K562 (cell line): ENCODE results near the gene PGRMC2. TPM values are rescaled to one million over a fixed set of nuclear protein-coding genes. Genes with fewer than 3 reads are reported as not detected.

ENCODE experiments used
- ATAC-seq: fragments of 200-7000 bp; cut with Tn5 transposase; 3 replicates; pipeline ENCODE4 v1.9.1; 2020; ENCODE audit warnings: moderate library complexity
- BruUV-seq: library from RNA; stranded (reverse); fragments of 400-500 nt; replicated peaks from 2 replicates; lab custom pipeline; 2021; lab: Mats Ljungman, UMichigan
- CTCF ChIA-PET: fragments of 300-600 bp; formaldehyde crosslinking; extraction: SDS; loops from one replicate; lab custom pipeline; 2021; ENCODE audit warnings: low intra/inter-chr PET ratio; lab: Yijun Ruan, JAX
- POLR2A ChIA-PET: fragments of 300-600, 350-650 bp; sonication (Branson Sonifier 250); formaldehyde crosslinking; extraction: SDS; loops from one replicate; lab custom pipeline; 2021; ENCODE audit warnings: antibody characterized with exemption, inconsistent platforms; lab: Yijun Ruan, JAX
- DNase-seq, 4 experiments: peaks; one replicate each; pipeline versions ENCODE4 v3.0.0 to v3.0.0-alpha.2; 2011 to 2018; ENCODE audit warnings: low spot score in 3 of 4, mixed read lengths in 3 of 4; ENCODE audit errors: extremely low read depth in 1 of 4
- FAIRE-seq: peaks from 2 replicates; lab custom pipeline; 2011; peaks lifted over from hg19 to GRCh38; lab: Jason Lieb, UNC
- H2AFZ ChIP-seq: 2 replicates; pipeline ENCODE4 v1.6.0; 2011; ENCODE audit warnings: low read depth, low read length, control low read depth, inconsistent platforms
- H3K27ac ChIP-seq: fragments of 200-600 bp; 3 replicates; pipeline ENCODE4 v1.8.0; 2011; ENCODE audit warnings: low read depth, mild to moderate bottlenecking, control low read depth, inconsistent platforms, low read length, moderate library complexity, mixed read lengths; ENCODE audit errors: extremely low read depth
- H3K27me3 ChIP-seq, 2 experiments: fragments of 300-600 bp in 1 of 2; 2 replicates in 1 of 2; 3 replicates in 1 of 2; pipeline versions ENCODE4 v1.6.0 to v1.8.0; 2011; ENCODE audit warnings: inconsistent platforms in 2 of 2, low read length in 2 of 2, mild to moderate bottlenecking in 1 of 2, mixed read lengths in 1 of 2, moderate library complexity in 1 of 2; ENCODE audit not compliant: control insufficient read depth in 2 of 2, insufficient read depth in 2 of 2
- H3K36me3 ChIP-seq: fragments of 300-600 bp; 3 replicates; pipeline ENCODE4 v1.8.0; 2011; ENCODE audit warnings: mild to moderate bottlenecking, low read length, inconsistent platforms; ENCODE audit not compliant: control insufficient read depth, insufficient read depth
- H3K4me1 ChIP-seq, 2 experiments: fragments of 200-600 bp in 1 of 2; replicated peaks in 1 of 2; 2 replicates in 1 of 2; 3 replicates in 1 of 2; pipeline versions ENCODE4 v1.5.1 to v1.8.0; 2011; ENCODE audit warnings: inconsistent platforms in 2 of 2, low read length in 2 of 2, mild to moderate bottlenecking in 1 of 2, mixed read lengths in 1 of 2, moderate library complexity in 1 of 2; ENCODE audit not compliant: control insufficient read depth in 2 of 2, insufficient read depth in 2 of 2
- H3K4me2 ChIP-seq: 2 replicates; pipeline ENCODE4 v1.6.1; 2011; ENCODE audit warnings: low read length, control low read depth, inconsistent platforms, mixed read lengths; ENCODE audit not compliant: insufficient read depth
- H3K4me3 ChIP-seq: fragments of 200-600 bp; sonication (generic), shearing (Covaris generic); 2 replicates; pipeline ENCODE4 v1.5.1; 2016; ENCODE audit warnings: control low read depth, inconsistent platforms
- H3K79me2 ChIP-seq: fragments of 200-600 bp; 3 replicates; pipeline ENCODE4 v1.8.0; 2011; ENCODE audit warnings: low read length, inconsistent platforms; ENCODE audit not compliant: control insufficient read depth, insufficient read depth
- H3K9ac ChIP-seq, 2 experiments: 2 replicates each; pipeline versions ENCODE4 v1.6.0 to v1.6.1; 2011; ENCODE audit warnings: low read depth in 2 of 2, low read length in 2 of 2, control low read depth in 1 of 2, inconsistent platforms in 1 of 2, mild to moderate bottlenecking in 1 of 2, mixed read lengths in 1 of 2; ENCODE audit not compliant: insufficient read depth in 1 of 2
- H3K9me1 ChIP-seq: one replicate; pipeline ENCODE4 v1.6.0; 2011; ENCODE audit warnings: inconsistent platforms, mild to moderate bottlenecking, low read length, moderate library complexity; ENCODE audit not compliant: control insufficient read depth, insufficient read depth
- H3K9me3 ChIP-seq: replicated peaks from 2 replicates; pipeline ENCODE4 v1.5.1; 2011; ENCODE audit warnings: low read depth, low read length, inconsistent platforms; ENCODE audit not compliant: control insufficient read depth, insufficient read depth
- H4K20me1 ChIP-seq: replicated peaks from 2 replicates; pipeline ENCODE4 v1.6.1; 2011; ENCODE audit warnings: low read length, inconsistent platforms, mixed read lengths; ENCODE audit not compliant: control insufficient read depth, insufficient read depth
- ASH1L ChIP-seq: fragments of 450-650 bp; IDR thresholded peaks from 2 replicates; pipeline ENCODE4 v1.6.1; 2018; ENCODE audit warnings: borderline replicate concordance, mild to moderate bottlenecking, low read depth; ENCODE audit not compliant: partially characterized antibody
- ETV1 ChIP-seq: fragments of 450-650 bp; conservative IDR thresholded peaks from 2 replicates; pipeline ENCODE4 v1.6.1; 2016; ENCODE audit warnings: missing genetic modification characterization, control low read depth, low read depth, missing compliant biosample characterization
- FOXK2 ChIP-seq, 2 experiments: fragments of 450-650 bp; IDR thresholded peaks in 1 of 2; conservative IDR thresholded peaks in 1 of 2; 2 replicates each; pipeline ENCODE4 v1.6.1; 2016; ENCODE audit warnings: low read depth in 2 of 2, mild to moderate bottlenecking in 1 of 2
- FUS ChIP-seq: fragments of 200-400 bp; formaldehyde crosslinking; optimal IDR thresholded peaks from 2 replicates; pipeline ENCODE3; 2017; ENCODE audit warnings: low read depth, low read length
- KAT8 ChIP-seq: fragments of 450-650 bp; IDR thresholded peaks from 2 replicates; pipeline ENCODE4 v1.6.1; 2016; ENCODE audit warnings: low read depth, mild to moderate bottlenecking
- KDM5B ChIP-seq: fragments of 200-600 bp; sonication (generic); IDR thresholded peaks from 2 replicates; pipeline ENCODE4 v1.6.1; 2012; ENCODE audit warnings: low read depth, mild to moderate bottlenecking, moderate library complexity, low read length, control low read depth, inconsistent platforms; ENCODE audit not compliant: insufficient replicate concordance
- MCM2 ChIP-seq: fragments of 450-650 bp; IDR thresholded peaks from 2 replicates; pipeline ENCODE4 v1.6.1; 2017; ENCODE audit warnings: low read depth, mild to moderate bottlenecking
- MEF2D ChIP-seq: conservative IDR thresholded peaks from 2 replicates; pipeline ENCODE4 v1.6.1; 2016; ENCODE audit warnings: low read depth, missing genetic modification characterization, missing compliant biosample characterization
- NCOA1 ChIP-seq: fragments of 450-650 bp; IDR thresholded peaks from 2 replicates; pipeline ENCODE4 v1.6.1; 2016; ENCODE audit warnings: low read depth
- NCOA6 ChIP-seq: fragments of 450-650 bp; IDR thresholded peaks from 2 replicates; pipeline ENCODE4 v1.6.1; 2017; ENCODE audit warnings: mild to moderate bottlenecking
- ZBTB40 ChIP-seq, 2 experiments: fragments of 450-650 bp in 1 of 2; sonication (generic) in 1 of 2; formaldehyde crosslinking in 1 of 2; IDR thresholded peaks; 2 replicates each; pipeline versions ENCODE4 v1.7.1 to v1.9.0; 2016 to 2022; ENCODE audit warnings: inconsistent platforms in 1 of 2, mild to moderate bottlenecking in 1 of 2, missing genetic modification reagents in 1 of 2
- ZBTB9 ChIP-seq: fragments of 450-650 bp; formaldehyde crosslinking; IDR thresholded peaks from 2 replicates; pipeline ENCODE4 v1.4.0; 2020; ENCODE audit warnings: mild to moderate bottlenecking, moderate library complexity
- ZNF354B ChIP-seq: fragments of 250-450 bp; sonication (Bioruptor Pico); IDR thresholded peaks from 2 replicates; pipeline ENCODE4 v1.4.0; 2020
- ZSCAN29 ChIP-seq: fragments of 450-650 bp; IDR thresholded peaks from 2 replicates; pipeline ENCODE4 v1.6.1; 2017
- in situ Hi-C: fragments of 300-500 bp; cut with MboI; formaldehyde crosslinking; loops from 4 replicates; pipeline ENCODE4 v1.15.0; 2018; ENCODE audit warnings: inconsistent platforms, mixed read lengths
- intact Hi-C: fragments of 100-400 bp; cut with micrococcal nuclease; formaldehyde crosslinking; loops from 2 replicates; pipeline ENCODE4 v1.14.2; 2022
- polyA plus RNA-seq, 8 experiments: library from polyadenylated mRNA; depleted of rRNA in 4 of 8; stranded (reverse) in 5 of 8; unstranded in 3 of 8; fragments of >200 nt; fragmentation: Nextera tagmentation in 2 of 8; fragmentation: Illumina TruSeq in 1 of 8; extraction: Ambion mirVana in 2 of 8; extraction: Trizol in 1 of 8; gene quantifications; 2 replicates each; pipeline versions ENCODE4 v1.2.1 to v1.2.3, GENCODE V29; 2011 to 2014; ENCODE audit warnings: inconsistent platforms in 1 of 8, missing spikeins in 1 of 8
- total RNA-seq, 7 experiments: library from RNA; depleted of rRNA in 6 of 7; stranded (reverse); fragments of >200 nt in 6 of 7; fragmentation: Illumina TruSeq in 2 of 7; extraction: Trizol in 2 of 7; gene quantifications; 2 replicates each; pipeline versions ENCODE4 v1.2.1 to v1.2.3, GENCODE V29; 2011 to 2021; ENCODE audit warnings: low replicate concordance in 1 of 7

PGRMC2 gene
- total and polyA plus RNA-seq, 9 of the 15 experiments (the other 6 are each of a cell fraction or from before 2014, with no cell fraction given): 12.4 to 81.3 (median 22.7) TPM

GRCh38 chr4:128275346-128275745 lies 12.3 kb downstream of the PGRMC2 start:
- H3K4me2 ChIP-seq: no peak overlapping the region
- H3K27ac ChIP-seq: no peak overlapping the region
- H3K9me1 ChIP-seq: no peaks in the 10 kb centered on the region
- FAIRE-seq: no peak
- peaks cover 72% of the 10 kb centered on the region for H3K79me2 ChIP-seq
- H2AFZ ChIP-seq: no peak overlapping the region
- no peaks in the 10 kb centered on the region for H4K20me1 ChIP-seq
- no peak for DNase-seq
- peaks cover 57% of the 10 kb centered on the region for H3K36me3 ChIP-seq
- no peaks in the 10 kb centered on the region; a peak in 2 of 5 replicates for H3K4me1 ChIP-seq
- H3K9ac ChIP-seq: no peak overlapping the region
- no peak overlapping the region for H3K4me3 ChIP-seq
- ATAC-seq: no peak
- in situ Hi-C loops (no loop called here), intact Hi-C loops (no loop called here)
- no peaks in the 10 kb centered on the region for H3K9me3 ChIP-seq
- ChIA-PET POLR2A (interaction anchor here (1.5 kb wide), 1 partner anchor 11 kb away, joined by 8 read pairs; no protein-coding TSS in a partner anchor), CTCF (no interaction called here)
- H3K27me3 ChIP-seq: no peaks in the 10 kb centered on the region
- no TSS peak for BruUV-seq
- TF ChIP-seq KAT8: no peak
- no peak for TF ChIP-seq ZNF354B (CRISPR knock-in tag)
- TF ChIP-seq MCM2: no peak
- no peak for TF ChIP-seq FOXK2 (conservative IDR thresholded peaks at IDR 0.05 in 1 of 2, IDR thresholded peaks at IDR 0.05 in 1 of 2; ENCODE audit: low read depth in 2 of 2)
- TF ChIP-seq FUS: no peak
- no peak for TF ChIP-seq ZBTB40 (IDR thresholded peaks at IDR 0.05)
- no peak for TF ChIP-seq ZBTB40 (CRISPR knock-in tag; IDR thresholded peaks at IDR 0.05)
- TF ChIP-seq ZBTB9 (CRISPR knock-in tag): no peak
- no peak for TF ChIP-seq ASH1L
- no peak for TF ChIP-seq KDM5B
- no peak for TF ChIP-seq ZSCAN29
- TF ChIP-seq NCOA6: no peak
- no peak for TF ChIP-seq MEF2D (tag)
- no peak for TF ChIP-seq NCOA1
- no peak for TF ChIP-seq ETV1
